CD4-positive, alpha-beta memory T cell (primary cell): ENCODE measurements around the gene TCF21. TPM values are rescaled to one million over a fixed set of nuclear protein-coding genes. Genes with fewer than 3 reads are reported as not detected.

ENCODE experiments used
- polyA plus RNA-seq, 2 donors: library from polyadenylated mRNA; unstranded; fragments of 300-500 nt; fragmentation: Illumina TruSeq; gene quantifications; one replicate each; pipeline ENCODE4 v1.2.3, GENCODE V29; 2021
- total RNA-seq, 2 experiments: library from RNA; stranded (reverse); gene quantifications; one replicate each; pipeline ENCODE4 v1.2.3, GENCODE V29; 2021

The TCF21 gene
- total and polyA plus RNA-seq, 4 experiments from 2014 or later, result not detected

Other genes with a start within 250 kb of the TCF21 start
- 10 to 100 TPM; 34.8 to 39.2 TPM for gene TBPL1, start 64.1 kb downstream of the TCF21 start, total RNA-seq
- gene TBPL1, start 64.1 kb downstream of the TCF21 start, polyA plus RNA-seq, result 10 to 100 TPM; 55.1 to 77.2 TPM
- not detected for gene SLC2A12, start 163.5 kb downstream of the TCF21 start, total RNA-seq
- not detected for gene SLC2A12, start 163.5 kb downstream of the TCF21 start, polyA plus RNA-seq